PC-9 (cell line): ENCODE data around the gene PEPD. TPM values are rescaled to one million over a fixed set of nuclear protein-coding genes. Genes with fewer than 3 reads are reported as not detected.
A peak's percentile ranks its signal among the peaks of the same experiment; 100 is the strongest.

Experiments
- BruUV-seq: library from RNA; stranded (reverse); fragments of 400-500 nt; replicated peaks from 2 replicates; lab custom pipeline; 2021; lab: Mats Ljungman, UMichigan
- CTCF ChIA-PET: fragments of 300-600 bp; sonication (Branson Sonifier 250); formaldehyde crosslinking; loops from one replicate; lab custom pipeline; 2022; ENCODE audit warnings: antibody characterized with exemption; lab: Charles Lee
- POLR2A ChIA-PET: fragments of 300-600 bp; sonication (Branson Sonifier 250); formaldehyde crosslinking; loops from one replicate; lab custom pipeline; 2022; ENCODE audit warnings: antibody characterized with exemption; ENCODE audit not compliant: unreplicated experiment; lab: Charles Lee
- DNase-seq, 2 experiments: peaks; one replicate each; pipeline versions ENCODE4 v3.0.0 to v3.0.0-alpha.2; 2015 to 2022; ENCODE audit warnings: mixed read lengths in 1 of 2
- H2AFZ ChIP-seq: fragments of 200-600 bp; sonication (generic); 2 replicates; pipeline ENCODE4 v1.8.1; 2017; ENCODE audit warnings: antibody characterized with exemption
- H3F3A ChIP-seq: fragments of 200-600 bp; sonication (generic); 2 replicates; pipeline ENCODE4 v1.8.1; 2017; ENCODE audit warnings: antibody characterized with exemption, mild to moderate bottlenecking, low read depth; ENCODE audit not compliant: insufficient read depth
- H3K27ac ChIP-seq: fragments of 200-600 bp; sonication (generic); 2 replicates; pipeline ENCODE4 v1.6.1; 2016; ENCODE audit warnings: mixed run types
- H3K27me3 ChIP-seq: fragments of 200-600 bp; sonication (generic); 2 replicates; pipeline ENCODE4 v1.6.1; 2016; ENCODE audit warnings: low read depth, mixed run types; ENCODE audit not compliant: insufficient read depth
- H3K36me3 ChIP-seq: fragments of 200-600 bp; sonication (generic); 2 replicates; pipeline ENCODE4 v1.6.1; 2016; ENCODE audit warnings: low read depth, mixed run types
- H3K4me1 ChIP-seq: fragments of 200-600 bp; sonication (generic); replicated peaks from 2 replicates; pipeline ENCODE4 v1.6.1; 2016; ENCODE audit warnings: mixed run types; ENCODE audit not compliant: insufficient read depth
- H3K4me2 ChIP-seq: fragments of 200-600 bp; sonication (generic); 2 replicates; pipeline ENCODE4 v1.6.1; 2017; ENCODE audit warnings: mixed run types
- H3K4me3 ChIP-seq: fragments of 200-600 bp; sonication (generic); 2 replicates; pipeline ENCODE4 v1.6.1; 2016; ENCODE audit warnings: mixed run types
- H3K79me2 ChIP-seq: fragments of 200-600 bp; sonication (generic); 2 replicates; pipeline ENCODE4 v1.6.1; 2017; ENCODE audit warnings: low read depth, mixed run types
- H3K9me2 ChIP-seq: fragments of 200-600 bp; sonication (generic); 2 replicates; pipeline ENCODE4 v1.8.1; 2017; ENCODE audit warnings: mild to moderate bottlenecking; ENCODE audit not compliant: insufficient read depth
- H3K9me3 ChIP-seq: fragments of 200-600 bp; sonication (generic); 2 replicates; pipeline ENCODE4 v1.8.1; 2016; ENCODE audit warnings: low read depth; ENCODE audit not compliant: insufficient read depth
- H4K20me1 ChIP-seq: fragments of 200-600 bp; sonication (generic); 2 replicates; pipeline ENCODE4 v1.8.1; 2017; ENCODE audit not compliant: insufficient read depth
- EZH2 ChIP-seq: fragments of 200-600 bp; sonication (generic); IDR thresholded peaks from 2 replicates; pipeline ENCODE4 v1.8.0; 2017; ENCODE audit warnings: antibody characterized with exemption, low read depth
- intact Hi-C: fragments of 100-400 bp; cut with micrococcal nuclease; formaldehyde crosslinking; loops from one replicate; pipeline ENCODE4 v1.10.0; 2022; ENCODE audit not compliant: unreplicated experiment
- total RNA-seq: library from RNA; stranded (reverse); gene quantifications from 2 replicates; pipeline ENCODE4 v1.2.3, GENCODE V29; 2021
- TF ChIP-seq, protein P1 (sequence below): fragments of 200-600 bp; sonication (generic); conservative IDR thresholded peaks from 2 replicates; pipeline ENCODE4 v1.6.1; 2017; ENCODE audit warnings: mixed run types, antibody characterized with exemption, mild to moderate bottlenecking, moderate library complexity

The PEPD gene
- total RNA-seq, 1 experiment from 2014 or later, result 71.0 TPM

GRCh38 chr19:33407140-33407551, 114.4 kb downstream of the PEPD start:
- Histone ChIP-seq H3K4me3 (no peak overlapping the region), H3K4me1 (no peaks in the 10 kb centered on the region), H3K79me2 (no peaks in the 10 kb centered on the region), H3K27me3 (no peaks in the 10 kb centered on the region), H3F3A (no peaks in the 10 kb centered on the region), H3K4me2 (no peak overlapping the region), H2AFZ (no peak overlapping the region), H4K20me1 (no peaks in the 10 kb centered on the region), H3K27ac (no peak overlapping the region), H3K36me3 (no peaks in the 10 kb centered on the region), H3K9me2 (no peaks in the 10 kb centered on the region), H3K9me3 (no peaks in the 10 kb centered on the region)
- intact Hi-C loops, result loop anchor here (1.0 to 5.0 kb wide), 4 partner anchors 96 to 280 kb away; no protein-coding TSS in a partner anchor
- POLR2A ChIA-PET, result no interaction called here
- CTCF ChIA-PET, result interaction anchor here (1.0 kb wide), 1 partner anchor 172 kb away, joined by 4 read pairs; no protein-coding TSS in a partner anchor
- no TSS peak for BruUV-seq
- no peak for DNase-seq
- no peak for TF ChIP-seq EZH2
- TF ChIP-seq, protein P1, sequence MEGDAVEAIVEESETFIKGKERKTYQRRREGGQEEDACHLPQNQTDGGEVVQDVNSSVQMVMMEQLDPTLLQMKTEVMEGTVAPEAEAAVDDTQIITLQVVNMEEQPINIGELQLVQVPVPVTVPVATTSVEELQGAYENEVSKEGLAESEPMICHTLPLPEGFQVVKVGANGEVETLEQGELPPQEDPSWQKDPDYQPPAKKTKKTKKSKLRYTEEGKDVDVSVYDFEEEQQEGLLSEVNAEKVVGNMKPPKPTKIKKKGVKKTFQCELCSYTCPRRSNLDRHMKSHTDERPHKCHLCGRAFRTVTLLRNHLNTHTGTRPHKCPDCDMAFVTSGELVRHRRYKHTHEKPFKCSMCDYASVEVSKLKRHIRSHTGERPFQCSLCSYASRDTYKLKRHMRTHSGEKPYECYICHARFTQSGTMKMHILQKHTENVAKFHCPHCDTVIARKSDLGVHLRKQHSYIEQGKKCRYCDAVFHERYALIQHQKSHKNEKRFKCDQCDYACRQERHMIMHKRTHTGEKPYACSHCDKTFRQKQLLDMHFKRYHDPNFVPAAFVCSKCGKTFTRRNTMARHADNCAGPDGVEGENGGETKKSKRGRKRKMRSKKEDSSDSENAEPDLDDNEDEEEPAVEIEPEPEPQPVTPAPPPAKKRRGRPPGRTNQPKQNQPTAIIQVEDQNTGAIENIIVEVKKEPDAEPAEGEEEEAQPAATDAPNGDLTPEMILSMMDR, result peak; percentile 40; the same call in 1 of the 2 replicates

DNA sequence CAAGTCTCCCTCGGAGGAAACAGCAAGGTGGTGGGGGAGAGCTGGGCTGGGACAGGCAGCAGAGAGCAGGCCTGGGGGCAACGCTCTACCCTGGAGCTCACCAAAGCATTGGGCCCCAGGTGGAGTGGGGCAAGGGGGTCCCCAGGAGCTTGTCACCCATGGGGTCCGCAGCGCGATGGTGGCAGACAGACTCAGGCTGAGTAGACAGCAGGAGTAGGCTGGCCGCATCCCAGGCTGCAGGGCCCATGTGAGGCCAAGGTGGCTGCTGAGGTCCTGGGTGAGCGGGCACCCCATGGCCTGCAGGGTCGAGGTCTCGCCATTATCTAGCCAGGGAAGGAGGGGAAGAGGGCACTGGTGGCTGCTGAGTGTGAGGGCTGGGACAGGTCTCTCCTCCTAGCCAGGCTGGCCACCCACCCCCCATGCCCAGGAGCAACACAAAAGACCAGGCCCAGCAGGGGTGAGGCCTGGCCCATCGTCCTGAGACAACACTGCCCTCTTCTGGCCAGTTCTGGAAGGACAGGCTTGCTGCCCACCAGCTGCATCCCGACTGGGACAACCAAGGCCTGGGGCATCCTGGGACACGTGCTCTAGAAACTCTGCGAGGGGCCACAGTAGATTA, 115.0 kb downstream of the PEPD start:
- no peak overlapping the region for H3K4me3 ChIP-seq
- no peaks in the 10 kb centered on the region for H3K9me3 ChIP-seq
- DNase-seq, result peak in 1 of 2 experiments; percentile 72
- intact Hi-C loops, result loop anchor here (1.0 to 5.0 kb wide), 5 partner anchors 96 to 279 kb away; no protein-coding TSS in a partner anchor
- H3K79me2 ChIP-seq, result no peaks in the 10 kb centered on the region
- ChIA-PET CTCF (interaction anchor here (0.9 to 1.0 kb wide), 2 partner anchors 104 to 171 kb away, joined by 3 to 4 read pairs; partner anchors contain the start of gene CEBPA), POLR2A (no interaction called here)
- H2AFZ ChIP-seq, result no peak overlapping the region
- H3K36me3 ChIP-seq, result no peaks in the 10 kb centered on the region
- no peaks in the 10 kb centered on the region for H4K20me1 ChIP-seq
- BruUV-seq, result no TSS peak
- H3K27me3 ChIP-seq, result no peaks in the 10 kb centered on the region
- no peak overlapping the region for H3K4me2 ChIP-seq
- TF ChIP-seq, protein P1, result peak; percentile 93
- TF ChIP-seq EZH2, result no peak
- no peaks in the 10 kb centered on the region for H3F3A ChIP-seq
- no peaks in the 10 kb centered on the region for H3K4me1 ChIP-seq
- no peak overlapping the region for H3K27ac ChIP-seq
- H3K9me2 ChIP-seq, result no peaks in the 10 kb centered on the region

GRCh38 chr19:33405553-33406461, 115.8 kb downstream of the PEPD start:
- Histone ChIP-seq H3K9me2 (no peaks in the 10 kb centered on the region), H3K36me3 (no peaks in the 10 kb centered on the region), H3K9me3 (no peaks in the 10 kb centered on the region), H2AFZ (no peak overlapping the region), H4K20me1 (no peaks in the 10 kb centered on the region), H3K79me2 (no peaks in the 10 kb centered on the region), H3K27ac (no peak overlapping the region), H3K4me3 (no peak overlapping the region), H3K4me1 (no peaks in the 10 kb centered on the region), H3K27me3 (no peaks in the 10 kb centered on the region), H3F3A (no peaks in the 10 kb centered on the region), H3K4me2 (no peak overlapping the region)
- POLR2A ChIA-PET, result no interaction called here
- intact Hi-C loops, result loop anchor here (1.0 to 5.0 kb wide), 4 partner anchors 95 to 279 kb away; no protein-coding TSS in a partner anchor
- TF ChIP-seq, protein P1, result no peak
- TF ChIP-seq EZH2, result no peak
- no TSS peak for BruUV-seq
- CTCF ChIA-PET, result interaction anchor here (0.9 kb wide), 1 partner anchor 103 kb away, joined by 3 read pairs; the partner anchor contains the start of gene CEBPA
- DNase-seq, result no peak
